ENCODE data around the gene KIAA0319L. TPM values are rescaled to one million over a fixed set of nuclear protein-coding genes. Genes with fewer than 3 reads are reported as not detected.

The KIAA0319L gene
- total RNA-seq, 2 experiments from 2014 or later: 25.3 to 44.9 TPM

DNA sequence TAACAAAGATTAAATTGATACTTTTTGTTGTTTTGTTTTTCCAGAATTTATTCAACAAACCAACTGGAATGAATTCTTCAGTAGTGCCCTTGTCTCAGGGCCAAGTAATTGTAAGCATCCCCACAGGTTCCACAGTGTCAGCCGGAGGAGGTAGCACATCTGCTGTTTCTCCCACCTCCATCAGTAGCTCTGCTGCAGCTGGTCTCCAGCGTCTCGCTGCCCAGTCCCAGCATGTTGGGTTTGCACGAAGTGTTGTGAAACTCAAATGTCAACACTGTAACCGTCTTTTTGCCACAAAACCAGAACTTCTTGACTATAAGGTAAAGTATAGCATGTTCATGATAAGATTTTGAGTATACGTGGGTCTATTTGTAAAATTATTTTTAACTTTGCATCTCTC, 170.2 kb downstream of the KIAA0319L start:
- BruUV-seq (replicated peaks): no TSS peak
- H3K79me2 ChIP-seq (ENCODE audit: insufficient read depth, low read depth, low read length): no peaks in the 10 kb centered on the region
- H4K20me1 ChIP-seq (ENCODE audit: insufficient read depth, low read length): no peaks in the 10 kb centered on the region
- no peaks in the 10 kb centered on the region for H3K9me3 ChIP-seq (ENCODE audit: low read length)
- ChIA-PET CTCF (ENCODE audit: unreplicated experiment) (no interaction called here), POLR2A (no interaction called here)
- H3K4me2 ChIP-seq (ENCODE audit: low read length): no peak overlapping the region
- TF ChIP-seq, protein P1, sequence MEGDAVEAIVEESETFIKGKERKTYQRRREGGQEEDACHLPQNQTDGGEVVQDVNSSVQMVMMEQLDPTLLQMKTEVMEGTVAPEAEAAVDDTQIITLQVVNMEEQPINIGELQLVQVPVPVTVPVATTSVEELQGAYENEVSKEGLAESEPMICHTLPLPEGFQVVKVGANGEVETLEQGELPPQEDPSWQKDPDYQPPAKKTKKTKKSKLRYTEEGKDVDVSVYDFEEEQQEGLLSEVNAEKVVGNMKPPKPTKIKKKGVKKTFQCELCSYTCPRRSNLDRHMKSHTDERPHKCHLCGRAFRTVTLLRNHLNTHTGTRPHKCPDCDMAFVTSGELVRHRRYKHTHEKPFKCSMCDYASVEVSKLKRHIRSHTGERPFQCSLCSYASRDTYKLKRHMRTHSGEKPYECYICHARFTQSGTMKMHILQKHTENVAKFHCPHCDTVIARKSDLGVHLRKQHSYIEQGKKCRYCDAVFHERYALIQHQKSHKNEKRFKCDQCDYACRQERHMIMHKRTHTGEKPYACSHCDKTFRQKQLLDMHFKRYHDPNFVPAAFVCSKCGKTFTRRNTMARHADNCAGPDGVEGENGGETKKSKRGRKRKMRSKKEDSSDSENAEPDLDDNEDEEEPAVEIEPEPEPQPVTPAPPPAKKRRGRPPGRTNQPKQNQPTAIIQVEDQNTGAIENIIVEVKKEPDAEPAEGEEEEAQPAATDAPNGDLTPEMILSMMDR (conservative IDR thresholded peaks at IDR 0.05; ENCODE audit: low read length): no peak
- no peak for TF ChIP-seq EZH2phosphoT487 (IDR thresholded peaks at IDR 0.05; ENCODE audit: borderline replicate concordance, low read depth, low read length)
- no peak overlapping the region for H3K4me3 ChIP-seq (ENCODE audit: low read depth, low read length, poor library complexity, severe bottlenecking)
- no peaks in the 10 kb centered on the region for H3K9me2 ChIP-seq (ENCODE audit: insufficient read depth, low read length)
- no peak overlapping the region for H3K27ac ChIP-seq (ENCODE audit: low read depth, low read length, poor library complexity, severe bottlenecking)
- H3K36me3 ChIP-seq (ENCODE audit: insufficient read depth, low read length): peaks cover 44% of the 10 kb centered on the region
- no peak for DNase-seq (ENCODE audit: low spot score)
- no peaks in the 10 kb centered on the region for H3K4me1 ChIP-seq (ENCODE audit: insufficient read depth, low read length, poor library complexity, severe bottlenecking)
- no peak overlapping the region for H2AFZ ChIP-seq (ENCODE audit: low read length)
- intact Hi-C loops (cut with micrococcal nuclease; ENCODE audit: unreplicated experiment): no loop called here

DNA sequence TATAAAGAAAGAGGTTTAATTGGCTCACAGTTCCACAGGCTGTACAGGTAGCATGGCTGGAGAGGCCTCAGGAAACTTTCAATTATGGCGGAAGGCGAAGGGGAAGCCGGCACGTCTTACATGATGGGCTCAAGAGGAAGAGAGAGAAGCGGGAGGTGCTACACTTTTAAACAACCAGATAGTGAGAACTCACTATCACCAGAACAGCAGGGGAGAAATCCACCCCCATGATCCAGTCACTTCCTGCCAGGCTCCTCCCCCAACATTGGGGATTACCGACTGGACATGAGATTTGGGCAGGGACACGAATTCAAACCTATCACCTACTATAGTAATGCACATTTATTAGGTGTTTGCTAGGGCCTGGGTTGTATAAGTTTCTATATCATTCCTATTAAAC, 170.9 kb downstream of the KIAA0319L start:
- Histone ChIP-seq H3K36me3 (ENCODE audit: insufficient read depth, low read length) (peaks cover 45% of the 10 kb centered on the region), H3K4me2 (ENCODE audit: low read length) (no peak overlapping the region), H3K4me3 (ENCODE audit: low read depth, low read length, poor library complexity, severe bottlenecking) (no peak overlapping the region), H3K4me1 (ENCODE audit: insufficient read depth, low read length, poor library complexity, severe bottlenecking) (no peaks in the 10 kb centered on the region), H2AFZ (ENCODE audit: low read length) (no peak overlapping the region), H3K27ac (ENCODE audit: low read depth, low read length, poor library complexity, severe bottlenecking) (no peak overlapping the region), H3K79me2 (ENCODE audit: insufficient read depth, low read depth, low read length) (no peaks in the 10 kb centered on the region), H3K9me2 (ENCODE audit: insufficient read depth, low read length) (no peaks in the 10 kb centered on the region), H3K9me3 (ENCODE audit: low read length) (no peaks in the 10 kb centered on the region), H4K20me1 (ENCODE audit: insufficient read depth, low read length) (no peaks in the 10 kb centered on the region)
- CTCF ChIA-PET (ENCODE audit: unreplicated experiment): no interaction called here
- intact Hi-C loops (cut with micrococcal nuclease; ENCODE audit: unreplicated experiment): no loop called here
- TF ChIP-seq, protein P1 (conservative IDR thresholded peaks at IDR 0.05; ENCODE audit: low read length): no peak
- TF ChIP-seq EZH2phosphoT487 (IDR thresholded peaks at IDR 0.05; ENCODE audit: borderline replicate concordance, low read depth, low read length): no peak
- POLR2A ChIA-PET: no interaction called here
- no TSS peak for BruUV-seq (replicated peaks)
- DNase-seq (ENCODE audit: low spot score): no peak

Other genes starting within 250 kb of the KIAA0319L start
- gene NCDN, start 396 bp upstream of the KIAA0319L start, total RNA-seq (2014; rRNA removed; shearing (Covaris generic)): 16.5 and 22.2 TPM in 2 replicates
- gene NCDN, start 396 bp upstream of the KIAA0319L start, total RNA-seq (2022): 25.8 and 30.1 TPM in 2 replicates
- 1.1 and 1.3 TPM in 2 replicates for gene TFAP2E, start 15.9 kb upstream of the KIAA0319L start, total RNA-seq (2014; rRNA removed; shearing (Covaris generic))
- 1.2 and 1.4 TPM in 2 replicates for gene TFAP2E, start 15.9 kb upstream of the KIAA0319L start, total RNA-seq (2022)
- gene PSMB2, start 84.1 kb upstream of the KIAA0319L start, total RNA-seq (2014; rRNA removed; shearing (Covaris generic)): 22.0 and 28.7 TPM in 2 replicates
- 86.3 and 92.3 TPM in 2 replicates for gene PSMB2, start 84.1 kb upstream of the KIAA0319L start, total RNA-seq (2022)
- gene C1orf216, start 161.5 kb upstream of the KIAA0319L start, total RNA-seq (2014; rRNA removed; shearing (Covaris generic)): 7.2 and 8.8 TPM in 2 replicates
- gene C1orf216, start 161.5 kb upstream of the KIAA0319L start, total RNA-seq (2022): 15.0 and 15.3 TPM in 2 replicates
- gene CLSPN, start 212.6 kb upstream of the KIAA0319L start, total RNA-seq (2014; rRNA removed; shearing (Covaris generic)): 28.7 and 33.2 TPM in 2 replicates
- 67.9 and 68.5 TPM in 2 replicates for gene CLSPN, start 212.6 kb upstream of the KIAA0319L start, total RNA-seq (2022)

Data from OCI-LY7 (cell line).